Non-pigmented ciliary epithelial cell (primary cell): ENCODE measurements around the gene ARL2.
"Not testable (repeated sequence)": the region's sequence is repeated elsewhere in the genome, so short reads cannot be mapped to it uniquely, and the experiment has no call there.

Source experiments
- DNase-seq: peaks from one replicate; pipeline ENCODE4 v3.0.0-alpha.2; 2010; ENCODE audit warnings: low read depth

The ARL2 gene

GRCh38 chr11:65008016-65008415 lies 5.9 kb upstream of the ARL2 start:
- no peak for DNase-seq

- DNase-seq: no peak
These were observed 5.1 kb upstream of the ARL2 start for GRCh38 chr11:65008873-65009272.

GRCh38 chr11:65013130-65013887 lies 651 bp upstream of the ARL2 start:
- no peak for DNase-seq

GRCh38 chr11:65014726-65015227 lies 817 bp downstream of the ARL2 start:
- DNase-seq: no peak

- no peak for DNase-seq
These were observed 2.7 kb downstream of the ARL2 start for GRCh38 chr11:65016705-65017104.

GRCh38 chr11:65017937-65018336 lies 4.0 kb downstream of the ARL2 start:
- DNase-seq: no peak

- no peak for DNase-seq
These were observed 5.9 kb downstream of the ARL2 start for GRCh38 chr11:65019824-65020223.

GRCh38 chr11:65021003-65021402 lies 7.0 kb downstream of the ARL2 start:
- DNase-seq: no peak

- no peak for DNase-seq
These were observed 7.5 kb downstream of the ARL2 start for GRCh38 chr11:65021509-65021908.

GRCh38 chr11:65023502-65023901 lies 9.5 kb downstream of the ARL2 start:
- DNase-seq: not testable (repeated sequence)

- DNase-seq: no peak
These were observed 12.8 kb downstream of the ARL2 start for GRCh38 chr11:65026810-65027209.

- DNase-seq: peak; percentile 76
These were observed 13.5 kb downstream of the ARL2 start, which contains the start of gene SNX15 for GRCh38 chr11:65027213-65028067. TSS of gene SNX15 (plus strand) at chr11:65027439. CDS start at chr11:65027538, 99 bp downstream.

GRCh38 chr11:65032216-65032615 lies 18.3 kb downstream of the ARL2 start:
- DNase-seq: no peak

GRCh38 chr11:65034423-65034822 lies 20.5 kb downstream of the ARL2 start:
- DNase-seq: no peak

GRCh38 chr11:65035579-65035978 lies 21.6 kb downstream of the ARL2 start:
- DNase-seq: no peak

- DNase-seq: no peak
These were observed 23.0 kb downstream of the ARL2 start for GRCh38 chr11:65036931-65037330.

- no peak for DNase-seq
These were observed 26.5 kb downstream of the ARL2 start for GRCh38 chr11:65040520-65040846.

GRCh38 chr11:65040847-65041622 lies 27.1 kb downstream of the ARL2 start, which contains the start of gene SAC3D1:
TSS of gene SAC3D1 (plus strand) at chr11:65041210. CDS start at chr11:65041293, 83 bp downstream.
- peak; percentile 62 for DNase-seq

GRCh38 chr11:65042891-65043290 lies 28.9 kb downstream of the ARL2 start:
- DNase-seq: no peak

GRCh38 chr11:65043881-65044501 lies 30.0 kb downstream of the ARL2 start:
- no peak for DNase-seq

- no peak for DNase-seq
These were observed 31.1 kb downstream of the ARL2 start for GRCh38 chr11:65045061-65045460.

GRCh38 chr11:65045728-65046127 lies 31.8 kb downstream of the ARL2 start:
- DNase-seq: no peak
